Endometrial microvascular endothelial cells (primary cell): ENCODE measurements around the gene TGFBR2. TPM values are rescaled to one million over a fixed set of nuclear protein-coding genes. Genes with fewer than 3 reads are reported as not detected.

ENCODE experiments used
- in situ Hi-C: cut with HindIII; loops from 2 replicates; pipeline ENCODE4 v1.10.0; 2017; ENCODE audit warnings: low sequenced_read_pairs, low pct_unique_long_range_greater_than_20kb; ENCODE audit errors: inconsistent ontology term
- total RNA-seq: library from RNA; depleted of rRNA; stranded (reverse); fragments of >200 nt; gene quantifications from one replicate; pipeline ENCODE4 v1.2.3, GENCODE V29; 2015; ENCODE audit errors: inconsistent ontology term

The TGFBR2 gene
- total RNA-seq, 1 donor from 2014 or later, result 252 TPM

GRCh38 chr3:30645077-30645476, 38.7 kb downstream of the TGFBR2 start:
- in situ Hi-C loops, result no loop called here

- in situ Hi-C loops, result no loop called here
Measured at GRCh38 chr3:30646181-30646876, 39.9 kb downstream of the TGFBR2 start.

DNA sequence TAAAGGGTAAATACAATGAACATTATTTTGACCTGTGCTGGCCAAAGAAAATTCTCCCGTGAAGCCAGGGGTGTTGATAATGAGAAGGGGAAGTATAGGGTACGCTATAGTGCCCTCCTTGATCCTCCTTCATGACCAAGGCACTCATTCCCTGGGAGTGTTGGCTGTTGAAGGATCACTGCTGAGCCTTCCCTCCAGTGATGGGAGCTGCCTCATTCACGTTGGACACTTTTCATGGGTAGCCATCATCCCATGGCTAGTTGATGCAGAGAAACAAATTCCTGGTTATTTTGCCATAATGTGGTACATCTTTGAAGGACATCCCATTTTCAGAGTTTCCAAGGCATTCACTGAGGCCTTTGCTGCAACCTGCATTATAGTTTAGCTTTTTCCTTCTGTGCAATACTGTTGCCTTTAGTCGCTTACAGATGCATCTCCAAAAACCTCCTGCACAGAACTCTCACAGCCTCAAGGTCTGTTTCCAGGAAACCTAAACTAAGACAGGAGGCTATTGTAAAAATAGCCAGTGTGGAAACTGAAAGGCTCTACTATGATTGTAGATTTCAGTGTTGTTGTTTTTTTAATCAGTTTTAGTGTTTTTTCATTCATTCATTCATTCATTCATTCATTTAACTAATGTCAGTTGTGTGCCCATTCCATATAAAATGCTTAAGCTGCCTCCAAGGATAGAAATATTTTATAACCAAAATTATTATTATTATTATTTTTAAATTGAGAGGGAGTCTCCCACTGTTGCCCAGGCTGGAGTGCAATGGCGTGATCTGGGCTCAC, 40.8 kb downstream of the TGFBR2 start:
- in situ Hi-C loops, result no loop called here

DNA sequence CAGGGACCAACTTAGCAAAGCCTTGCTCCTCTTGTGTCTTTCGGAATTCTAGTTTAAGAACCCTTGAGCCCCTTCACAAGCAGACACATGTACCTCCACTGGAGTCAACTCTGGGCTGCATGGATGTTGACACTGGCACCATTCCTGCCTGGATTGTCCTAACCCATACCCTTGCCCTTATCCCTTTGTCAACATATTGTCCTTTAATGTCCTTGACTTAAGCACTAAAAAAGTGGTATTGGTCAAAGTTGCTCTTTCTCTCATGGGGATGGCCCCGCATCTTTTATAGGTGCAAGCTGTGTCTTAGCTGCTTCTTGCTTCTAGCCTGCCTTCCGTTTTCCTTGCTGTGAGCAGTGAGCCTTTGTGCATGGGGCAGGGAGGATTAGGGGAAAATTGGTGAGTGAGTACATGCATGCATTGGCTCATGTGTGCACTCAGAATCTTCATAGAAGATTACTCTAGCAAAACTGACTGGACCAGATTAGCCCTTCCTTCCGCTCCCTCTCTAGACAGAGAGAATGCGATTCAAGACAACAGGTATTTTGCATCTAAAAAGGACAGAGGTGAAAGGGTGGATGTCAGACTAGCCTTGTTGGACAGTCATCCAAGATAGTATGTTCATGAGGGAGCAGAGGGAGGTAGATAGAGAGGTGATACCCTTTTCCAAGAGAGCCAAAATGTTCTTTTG, 42.4 kb downstream of the TGFBR2 start:
- in situ Hi-C loops, result no loop called here

DNA sequence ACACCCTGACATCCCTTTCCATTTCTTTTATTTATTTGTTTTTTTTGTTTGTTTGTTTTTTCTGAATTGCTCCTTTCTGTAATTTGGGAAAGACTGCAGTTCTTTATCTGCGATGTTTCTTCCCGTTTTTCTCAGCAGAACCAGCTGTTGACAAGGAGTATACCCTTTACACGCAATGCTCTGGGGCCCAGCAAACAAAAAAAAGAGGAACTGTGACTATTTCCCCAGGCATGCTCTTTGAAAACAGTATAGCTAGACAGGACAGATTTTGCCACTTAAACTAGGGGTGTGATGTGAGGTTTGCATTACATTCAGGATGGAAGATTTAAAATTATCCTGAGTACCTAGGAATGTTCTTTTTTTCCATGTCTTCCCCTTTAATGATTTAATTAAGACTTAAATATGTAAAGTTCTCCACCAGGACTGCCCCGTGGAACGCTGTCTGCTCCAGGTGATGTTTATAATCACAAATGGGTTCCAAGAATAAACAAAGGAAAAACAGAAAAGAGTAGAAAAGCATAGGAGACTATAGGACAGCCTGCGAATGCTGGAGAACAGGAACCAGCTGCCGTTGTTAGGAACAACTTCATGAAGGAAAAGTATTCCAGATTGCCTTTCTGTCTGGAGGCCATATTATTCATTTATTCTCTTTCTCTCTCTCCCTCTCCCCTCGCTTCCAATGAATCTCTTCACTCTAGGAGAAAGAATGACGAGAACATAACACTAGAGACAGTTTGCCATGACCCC, 43.3 kb downstream of the TGFBR2 start:
- in situ Hi-C loops, result no loop called here

GRCh38 chr3:30650348-30650995, 44.1 kb downstream of the TGFBR2 start:
- in situ Hi-C loops, result no loop called here

DNA sequence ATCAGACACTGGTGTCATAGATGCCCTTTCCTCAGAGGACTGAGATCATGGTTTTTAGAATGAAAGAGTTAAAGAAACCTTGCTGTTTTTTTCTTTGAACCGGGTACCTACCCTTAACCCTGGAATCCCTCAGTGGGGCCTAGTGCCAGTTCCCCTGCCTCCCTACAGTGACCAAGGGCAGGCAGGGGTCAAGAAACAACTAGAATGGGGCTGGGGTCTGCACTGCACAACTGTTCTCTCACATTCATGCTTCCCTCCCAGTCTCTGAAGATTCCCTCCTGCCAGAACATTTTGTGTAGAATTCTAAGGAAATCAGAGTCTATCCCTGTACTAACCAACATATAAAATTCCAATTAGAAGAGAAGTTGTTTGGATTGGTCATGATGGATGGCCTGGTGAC, 47.9 kb downstream of the TGFBR2 start:
- in situ Hi-C loops, result no loop called here

DNA sequence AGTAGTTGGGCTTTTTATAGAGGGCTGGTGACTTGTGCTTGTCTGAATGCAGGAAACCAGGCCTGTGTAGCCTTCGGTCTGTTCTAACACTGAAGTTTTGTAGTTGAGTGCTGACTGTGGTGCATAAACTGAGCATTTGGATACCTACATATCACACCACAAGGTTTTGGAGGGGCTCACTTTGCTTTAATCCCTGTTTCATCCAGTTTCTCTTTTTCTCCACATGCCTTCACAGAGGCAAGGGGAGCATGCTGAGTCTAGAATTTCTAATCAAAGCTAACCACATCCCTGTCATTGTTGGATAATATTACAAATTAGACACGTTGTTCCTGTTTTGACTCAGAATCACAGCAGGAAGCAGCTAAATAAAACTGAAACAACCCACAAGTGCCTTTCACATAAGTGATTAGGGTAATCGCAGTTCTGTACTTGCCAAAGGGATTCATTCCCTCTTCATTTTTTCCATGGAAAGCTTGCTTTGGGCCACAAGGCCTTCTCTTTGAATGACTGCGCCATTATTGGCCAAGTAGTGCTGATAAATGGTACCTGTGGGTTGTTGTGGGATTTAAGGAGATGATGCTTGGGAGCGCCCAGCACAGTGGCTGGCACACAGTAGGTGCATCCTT, 48.9 kb downstream of the TGFBR2 start:
- in situ Hi-C loops, result no loop called here

- in situ Hi-C loops, result no loop called here
Measured at GRCh38 chr3:30656624-30657141, 50.3 kb downstream of the TGFBR2 start.

DNA sequence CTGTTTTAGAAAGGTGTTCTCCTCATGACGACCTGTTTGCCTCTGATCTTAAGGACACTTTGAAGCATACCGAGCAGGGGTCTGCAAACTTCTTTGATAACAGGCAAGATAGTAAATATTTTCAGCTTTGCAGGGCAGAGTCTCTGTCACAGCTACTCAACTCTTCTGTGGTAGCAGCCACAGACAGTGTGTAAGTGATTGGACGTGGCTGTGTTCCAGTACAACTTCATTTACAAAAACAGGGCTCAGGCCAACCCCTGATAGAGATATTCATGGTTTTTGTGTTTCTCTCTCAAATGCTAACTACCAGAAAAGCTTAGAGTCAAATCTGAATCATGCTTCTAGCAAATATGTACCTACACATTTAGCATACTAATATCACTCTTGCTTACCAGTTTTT, 51.5 kb downstream of the TGFBR2 start:
- in situ Hi-C loops, result no loop called here

DNA sequence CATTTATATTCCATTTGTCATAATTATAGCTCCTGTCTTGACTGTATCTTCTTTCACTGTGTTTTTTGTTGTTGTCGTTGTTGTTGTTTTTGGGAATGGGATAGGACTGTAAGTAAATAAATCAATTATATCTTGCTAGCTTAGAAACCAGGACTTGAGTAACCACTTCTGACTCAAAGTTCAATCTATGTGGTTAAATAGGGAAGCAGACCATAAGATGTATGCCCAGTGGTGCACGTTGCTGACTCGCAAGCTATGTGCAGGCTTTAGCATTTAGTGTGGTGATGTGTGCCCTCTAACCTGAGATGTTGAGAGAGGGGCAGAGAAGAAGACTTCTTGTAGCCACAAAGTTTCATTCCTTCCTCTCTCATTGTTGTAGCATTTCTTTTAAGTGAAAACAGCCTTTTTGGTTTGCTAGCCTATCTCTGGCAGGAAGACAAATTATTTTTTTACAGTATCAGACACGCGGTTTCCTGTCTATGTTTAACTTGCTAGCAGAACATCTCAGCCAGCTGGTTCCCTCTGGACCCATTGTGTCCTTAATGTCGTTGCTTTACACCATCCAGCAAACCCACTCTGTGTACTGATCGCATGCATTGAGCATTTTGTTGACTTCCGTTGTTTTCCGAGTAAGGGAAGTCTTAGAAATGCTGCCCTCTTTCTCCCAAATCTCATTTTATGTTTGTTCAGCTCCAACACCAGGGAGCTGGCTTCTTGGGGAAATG, 52.1 kb downstream of the TGFBR2 start:
- in situ Hi-C loops, result no loop called here

DNA sequence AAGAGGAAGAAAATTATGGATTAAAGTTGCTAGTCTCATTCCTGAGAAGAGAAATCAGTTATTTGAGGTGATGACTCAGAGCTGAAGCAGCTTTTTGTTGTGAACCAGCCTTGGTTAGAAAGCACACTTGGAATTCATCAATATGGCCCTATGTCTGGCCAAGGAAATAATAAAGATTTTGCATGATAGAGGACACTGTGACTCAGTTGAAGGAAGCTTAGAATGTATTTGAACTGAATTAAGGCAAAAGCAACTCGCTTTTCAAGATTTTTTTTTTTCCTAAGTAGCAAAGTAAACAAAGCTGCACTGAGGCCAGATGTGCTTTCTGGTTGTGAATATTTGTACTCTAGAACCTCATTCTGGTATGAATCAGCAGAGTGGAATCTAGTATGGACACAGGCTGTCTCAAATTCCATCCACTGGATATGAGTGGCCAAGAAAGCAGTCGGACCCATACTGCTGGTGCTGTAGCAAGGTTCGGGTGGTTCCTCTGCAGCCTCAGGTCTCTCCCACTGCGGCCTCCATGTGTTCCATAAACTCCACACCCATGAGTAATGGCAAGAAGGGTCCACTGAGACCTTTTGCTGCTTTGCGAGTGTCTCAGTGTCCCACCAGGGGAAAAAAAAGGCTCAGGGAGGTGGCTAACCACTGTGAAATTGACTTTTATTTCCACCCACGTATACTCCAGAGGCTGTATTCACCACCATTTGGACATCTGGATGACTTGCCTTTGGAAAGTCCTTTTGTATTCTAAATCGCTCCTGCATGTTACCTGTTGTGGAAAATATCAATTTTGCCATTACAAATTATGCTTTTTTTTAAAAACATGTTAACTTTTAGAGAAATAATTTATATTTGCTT, 53.1 kb downstream of the TGFBR2 start:
- in situ Hi-C loops, result no loop called here

DNA sequence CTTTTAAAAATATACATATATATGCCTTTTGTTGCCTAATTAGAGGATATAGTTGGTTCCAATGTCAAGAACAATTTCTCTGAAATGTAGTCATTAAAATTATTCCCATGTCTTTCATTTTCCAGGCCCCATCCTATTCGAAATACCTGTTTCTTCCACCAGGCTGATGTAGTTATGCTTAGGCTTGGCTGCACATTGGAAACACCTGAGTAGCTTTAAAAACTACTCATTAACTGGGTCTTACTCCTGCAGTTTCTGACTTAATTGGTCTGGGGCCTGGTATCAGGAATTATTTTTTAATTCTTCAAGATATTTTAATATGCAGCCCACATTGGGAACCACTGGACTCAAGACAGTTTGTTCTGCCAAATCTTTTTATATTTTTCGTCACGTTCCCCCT, 53.7 kb downstream of the TGFBR2 start:
- in situ Hi-C loops, result no loop called here

- in situ Hi-C loops, result no loop called here
Measured at GRCh38 chr3:30660656-30661055, 54.3 kb downstream of the TGFBR2 start.

DNA sequence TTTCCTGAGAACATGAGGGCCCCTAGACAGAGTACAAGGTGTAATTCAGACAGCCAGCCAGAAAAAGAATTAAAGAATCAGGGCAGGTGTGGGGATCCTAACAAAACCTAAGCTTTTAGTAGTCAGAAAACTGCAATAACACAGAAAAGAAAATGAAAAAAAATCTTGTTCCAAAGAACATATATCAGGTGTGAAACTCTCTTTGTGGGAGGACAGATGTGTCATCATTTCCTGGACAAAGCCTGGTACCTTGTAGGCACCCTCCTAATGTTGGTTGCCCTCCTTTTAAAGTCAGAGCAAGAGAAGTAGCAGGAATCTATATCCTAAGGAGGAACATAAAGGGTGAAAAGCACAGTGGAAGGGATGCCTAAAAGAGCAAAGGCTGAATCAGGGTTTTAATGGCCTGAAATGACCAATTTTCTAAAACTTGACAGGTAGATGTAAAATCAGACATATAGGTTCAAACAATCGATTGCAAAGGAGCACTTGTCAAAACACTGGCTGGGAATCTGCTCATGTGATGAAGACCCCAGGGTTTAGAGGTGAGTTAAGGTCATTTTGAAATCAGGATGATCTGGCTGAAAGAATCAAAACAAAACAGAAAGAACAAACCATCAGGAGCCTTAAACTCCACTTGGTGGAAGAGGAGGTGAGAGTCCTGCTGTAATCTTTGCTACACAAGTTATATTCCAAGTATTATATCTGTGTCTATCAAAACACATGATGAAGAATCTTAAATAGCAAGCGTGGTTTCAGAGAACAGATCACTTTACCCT, 54.9 kb downstream of the TGFBR2 start:
- in situ Hi-C loops, result no loop called here

- in situ Hi-C loops, result no loop called here
Measured at GRCh38 chr3:30662836-30663235, 56.4 kb downstream of the TGFBR2 start.
